GM21619 (cell line): ENCODE results near the gene SPRR5.

ENCODE experiments used
- ATAC-seq: cut with Tn5 transposase; IDR thresholded peaks from one replicate; pipeline ENCODE4 v1.9.1; 2021; ENCODE audit not compliant: unreplicated experiment

The SPRR5 gene

DNA sequence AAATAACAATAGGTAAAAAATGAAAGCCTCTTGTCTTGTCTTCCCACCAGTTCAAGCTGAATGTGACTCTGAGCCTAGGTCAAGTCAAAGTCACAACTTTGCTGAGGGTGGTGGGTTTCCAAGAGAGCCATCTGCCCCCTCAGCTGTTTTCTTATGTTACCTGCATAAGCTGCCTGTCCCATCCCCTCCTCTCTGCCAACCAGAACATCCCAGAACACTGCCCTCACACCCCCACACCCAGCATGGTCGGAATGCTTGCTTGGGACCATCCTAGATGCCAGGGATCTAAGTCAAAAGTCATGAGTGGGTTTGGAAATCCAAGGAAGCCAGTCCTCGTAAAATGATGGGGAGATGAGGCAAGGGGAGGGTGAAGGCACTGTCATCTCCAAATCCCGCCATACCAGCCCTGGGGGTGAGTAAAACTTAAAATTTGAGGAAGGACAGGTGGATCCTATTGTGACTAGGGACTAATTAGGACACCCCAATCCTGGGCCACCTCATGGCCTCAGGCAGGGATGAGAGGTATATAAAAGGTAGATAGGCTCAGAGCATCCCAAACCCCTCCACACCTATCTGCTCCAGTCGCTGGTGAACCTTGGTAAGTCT lies at the start of gene SPRR5:
SPRR5 (plus strand) TSS at position 556 of the 606 bp plus-strand sequence. CDS start 1,349 bp downstream, outside the sequence.
- no peak for ATAC-seq

GRCh38 chr1:152899027-152899426 lies 48.0 kb upstream of the SPRR5 start:
- ATAC-seq, result no peak

DNA sequence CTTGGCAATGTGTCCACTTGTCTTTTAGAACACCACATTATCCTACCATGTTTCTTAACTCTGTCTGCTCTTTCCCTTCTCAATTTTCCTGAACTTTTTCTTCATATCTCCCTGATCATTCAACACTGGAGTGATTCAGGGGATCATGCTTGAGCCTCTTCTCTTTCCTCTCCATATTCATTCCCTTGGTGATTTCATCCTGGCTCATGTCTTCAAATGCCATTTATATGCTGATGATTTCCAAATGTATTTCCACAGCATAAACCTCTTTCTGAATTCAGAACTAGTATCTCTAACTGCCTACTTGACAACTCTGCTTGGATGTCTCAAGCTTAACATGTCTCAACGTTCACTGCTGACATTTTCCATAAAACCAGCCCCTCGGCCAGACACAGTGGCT lies 47.1 kb upstream of the SPRR5 start:
- no peak for ATAC-seq

DNA sequence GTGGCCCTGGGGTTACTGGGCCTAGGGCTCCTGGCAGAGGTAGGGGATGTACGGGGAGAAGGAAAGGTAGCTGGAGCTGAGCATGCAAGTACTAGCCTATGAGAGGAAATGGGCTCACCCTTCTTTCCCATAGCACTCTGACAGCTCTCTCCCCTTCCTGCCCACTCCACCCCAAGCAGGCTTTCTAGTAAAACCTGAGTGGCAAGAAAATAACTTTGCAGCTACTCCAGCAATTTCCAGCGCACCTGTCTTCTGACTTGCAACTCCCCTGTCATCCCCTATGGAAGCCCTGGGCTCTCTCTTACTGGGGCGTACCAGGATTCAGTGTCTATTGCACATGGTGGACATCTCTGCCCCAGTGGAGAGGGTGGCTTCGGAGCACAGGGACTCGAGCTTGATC lies 45.4 kb upstream of the SPRR5 start:
- no peak for ATAC-seq

DNA sequence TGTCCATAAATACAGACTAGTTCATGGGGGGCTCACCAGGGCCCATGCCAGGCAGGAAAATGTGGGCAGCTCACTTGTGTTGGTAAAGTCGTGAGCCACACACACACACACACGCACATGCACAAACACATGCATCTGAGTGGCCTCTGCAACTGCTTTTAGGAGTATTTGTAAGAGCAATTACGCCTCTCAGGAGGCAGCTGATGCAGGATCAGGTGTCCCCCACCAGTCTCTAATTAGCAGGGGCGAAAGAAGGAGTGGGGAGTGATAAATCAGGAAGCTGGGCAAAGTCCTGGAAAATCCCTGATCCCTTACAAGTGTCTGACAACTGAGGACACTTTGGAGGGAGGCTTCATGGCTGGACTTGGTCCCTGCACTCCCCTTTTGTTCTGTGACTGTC lies 44.4 kb upstream of the SPRR5 start:
- ATAC-seq, result no peak

GRCh38 chr1:152904688-152905440 lies 42.1 kb upstream of the SPRR5 start:
- ATAC-seq, result no peak

DNA sequence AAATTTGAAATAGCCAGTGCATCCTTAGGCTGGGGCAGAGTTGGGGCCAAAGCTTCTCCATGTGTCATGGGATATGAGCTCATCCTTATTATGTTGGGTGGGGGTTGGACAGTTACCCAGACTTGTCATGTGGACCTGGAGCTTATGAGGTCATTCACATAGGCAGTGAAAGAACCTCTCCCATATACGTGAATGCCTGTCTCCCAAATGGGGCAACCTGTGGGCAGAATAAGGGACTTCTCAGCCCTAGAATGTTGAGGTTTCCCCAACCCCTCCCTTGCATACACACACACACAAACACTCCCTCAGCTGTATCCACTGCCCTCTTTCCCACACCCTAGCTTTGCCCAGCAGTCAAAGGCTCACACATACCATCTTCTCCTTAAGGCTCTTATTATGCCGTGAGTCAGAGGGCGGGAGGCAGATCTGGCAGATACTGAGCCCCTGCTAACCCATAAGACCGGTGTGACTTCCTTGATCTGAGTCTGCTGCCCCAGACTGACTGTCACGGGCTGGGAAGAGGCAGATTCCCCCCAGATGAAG lies 40.9 kb upstream of the SPRR5 start:
- ATAC-seq, result no peak

- no peak for ATAC-seq
These were observed 39.1 kb upstream of the SPRR5 start, which contains the start of gene IVL for GRCh38 chr1:152907686-152908601. IVL (plus strand) TSS chr1:152908546; CDS start chr1:152909798, 1,252 bp downstream.

- ATAC-seq, result no peak
These were observed 37.8 kb upstream of the SPRR5 start for GRCh38 chr1:152909206-152909605.

GRCh38 chr1:152912471-152912870 lies 34.5 kb upstream of the SPRR5 start:
- no peak for ATAC-seq

- ATAC-seq, result no peak
These were observed 34.1 kb upstream of the SPRR5 start for GRCh38 chr1:152912900-152913299.

- no peak for ATAC-seq
These were observed 29.2 kb upstream of the SPRR5 start for GRCh38 chr1:152917794-152918193.

DNA sequence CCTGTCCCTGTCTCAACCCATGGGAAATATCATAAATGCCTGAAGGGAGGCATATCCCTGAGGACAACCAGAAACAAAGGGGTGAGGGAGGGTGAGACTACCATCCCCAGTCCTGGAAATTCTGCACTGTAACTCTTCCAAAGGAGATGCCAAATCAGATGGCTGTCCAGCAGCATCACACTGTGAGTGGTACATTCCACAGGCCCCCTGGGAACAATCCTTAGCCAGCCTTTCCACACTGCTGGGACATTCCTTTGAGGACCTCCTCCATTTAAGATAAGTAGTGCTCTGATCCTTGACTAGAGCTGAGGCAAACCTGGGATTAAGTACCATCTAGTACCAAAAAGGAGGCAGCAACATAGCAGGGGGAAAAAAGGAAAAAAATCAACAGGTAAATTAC lies 27.9 kb upstream of the SPRR5 start:
- ATAC-seq, result no peak

DNA sequence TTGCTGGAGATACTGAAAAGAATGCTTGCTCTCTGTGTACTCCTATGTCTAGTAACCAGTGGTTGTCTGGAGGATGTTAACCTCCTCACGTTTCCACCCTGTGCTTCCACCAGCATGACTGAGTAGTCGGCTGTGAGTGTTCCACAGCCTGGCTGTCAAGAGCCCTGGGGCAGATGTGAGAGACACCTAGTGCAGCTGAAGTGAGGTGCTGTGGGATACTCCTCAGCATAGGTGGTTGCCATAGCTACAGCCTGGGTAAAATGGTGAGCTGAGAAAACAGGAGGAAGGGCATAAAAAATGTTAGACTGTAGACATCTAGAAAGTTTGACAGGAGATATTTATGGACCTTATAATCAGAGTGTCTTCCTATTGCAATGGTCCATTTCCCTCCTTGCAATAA lies 22.8 kb upstream of the SPRR5 start:
- no peak for ATAC-seq

GRCh38 chr1:152926091-152926490 lies 20.9 kb upstream of the SPRR5 start:
- ATAC-seq, result no peak

DNA sequence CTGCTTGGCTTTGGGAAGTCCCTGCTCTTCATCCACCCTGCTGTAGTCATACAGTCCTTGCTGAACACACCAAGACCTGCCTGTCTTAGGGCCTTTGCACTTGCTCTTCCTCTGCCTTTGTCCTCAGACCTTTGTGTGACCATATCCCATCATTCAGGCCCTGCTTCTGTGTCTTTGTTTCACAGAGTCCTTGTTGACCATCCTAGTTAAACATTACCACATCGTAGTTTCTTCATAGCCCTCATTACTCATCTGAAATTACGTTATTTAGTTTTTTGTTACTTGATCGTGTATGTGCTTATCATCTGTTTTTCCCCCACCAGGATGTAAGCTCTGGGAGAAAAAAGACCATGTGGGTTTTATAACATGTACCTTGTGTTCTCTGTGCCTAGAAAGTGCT lies 18.3 kb upstream of the SPRR5 start:
- ATAC-seq, result no peak

DNA sequence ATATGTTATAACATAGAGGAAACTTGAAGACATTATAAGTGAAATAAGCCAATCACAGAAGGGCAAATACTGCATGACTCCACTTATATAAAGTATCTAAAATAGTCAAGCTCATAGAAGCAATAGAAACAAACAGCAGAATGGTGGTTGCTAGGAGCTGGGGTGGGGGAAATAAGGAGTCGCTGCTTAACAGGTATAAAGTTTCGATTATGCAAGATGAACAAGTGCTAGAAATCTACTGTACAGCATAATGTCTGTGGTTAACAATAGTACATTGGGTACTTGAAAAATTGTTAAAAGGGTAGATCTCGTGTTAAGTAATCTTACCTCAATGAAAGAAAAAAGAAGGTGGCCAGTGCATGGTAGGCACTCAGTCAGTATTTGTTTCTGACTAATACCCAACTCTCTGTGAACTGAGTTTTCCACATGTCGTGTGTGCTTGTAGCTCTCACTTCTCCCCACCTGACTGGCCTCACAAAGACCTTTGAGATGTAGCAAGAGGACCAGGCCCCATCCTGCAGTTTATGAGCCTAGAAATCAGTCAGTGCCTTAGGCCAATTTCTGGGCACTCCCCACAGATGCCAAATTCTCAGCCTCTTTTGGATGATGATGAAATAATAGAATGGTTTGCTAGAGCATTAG lies 14.7 kb upstream of the SPRR5 start:
- ATAC-seq, result no peak

- ATAC-seq, result no peak
These were observed 13.8 kb upstream of the SPRR5 start for GRCh38 chr1:152933196-152933595.

- no peak for ATAC-seq
These were observed 6.4 kb upstream of the SPRR5 start for GRCh38 chr1:152940614-152941013.

- no peak for ATAC-seq
These were observed 5.8 kb upstream of the SPRR5 start for GRCh38 chr1:152941037-152941711.
